H1 (cell line): ENCODE results near the gene ZNF521. TPM values are rescaled to one million over a fixed set of nuclear protein-coding genes. Genes with fewer than 3 reads are reported as not detected.

Experiments
- CTCF ChIA-PET: fragments of 300-600 bp; sonication (Branson Sonifier 250); formaldehyde crosslinking; loops from one replicate; lab custom pipeline; 2021; ENCODE audit not compliant: partially characterized antibody; lab: Charles Lee
- POLR2A ChIA-PET: fragments of 300-600 bp; sonication (Branson Sonifier 250); formaldehyde crosslinking; loops from one replicate; lab custom pipeline; 2021; ENCODE audit warnings: inconsistent platforms; ENCODE audit not compliant: partially characterized antibody; lab: Charles Lee
- DNase-seq, 2 experiments: peaks; one replicate each; pipeline versions ENCODE4 v3.0.0 to v3.0.0-alpha.2; 2010 to 2022; ENCODE audit warnings: low spot score in 2 of 2, low read depth in 1 of 2, mixed read lengths in 1 of 2
- FAIRE-seq: peaks from 2 replicates; lab custom pipeline; 2011; peaks lifted over from hg19 to GRCh38; lab: Jason Lieb, UNC
- H2AFZ ChIP-seq: 2 replicates; pipeline ENCODE4 v1.8.1; 2012; ENCODE audit warnings: low read length, inconsistent platforms
- H2AK5ac ChIP-seq: 2 replicates; pipeline ENCODE4 v1.6.1; 2013; ENCODE audit warnings: low read depth, low read length
- H2BK120ac ChIP-seq: replicated peaks from 2 replicates; pipeline ENCODE3; 2013; ENCODE audit warnings: low read depth, low read length, inconsistent platforms
- H2BK12ac ChIP-seq: 2 replicates; pipeline ENCODE4 v1.6.1; 2013; ENCODE audit warnings: low read depth, low read length
- H2BK15ac ChIP-seq: 2 replicates; pipeline ENCODE4 v1.6.1; 2013; ENCODE audit warnings: low read length
- H2BK20ac ChIP-seq: 2 replicates; pipeline ENCODE4 v1.6.1; 2013; ENCODE audit warnings: low read length
- H2BK5ac ChIP-seq: 2 replicates; pipeline ENCODE4 v1.6.1; 2013; ENCODE audit warnings: low read depth, low read length
- H3K14ac ChIP-seq: 2 replicates; pipeline ENCODE4 v1.6.1; 2013; ENCODE audit warnings: inconsistent platforms; ENCODE audit not compliant: insufficient read length
- H3K18ac ChIP-seq: 2 replicates; pipeline ENCODE4 v1.6.1; 2013; ENCODE audit warnings: low read length; ENCODE audit errors: extremely low read depth
- H3K23ac ChIP-seq: 2 replicates; pipeline ENCODE4 v1.6.1; 2013; ENCODE audit warnings: inconsistent platforms; ENCODE audit not compliant: insufficient read length
- H3K23me2 ChIP-seq: 2 replicates; pipeline ENCODE4 v1.6.1; 2013; ENCODE audit warnings: low read depth, low read length
- H3K27ac ChIP-seq: 2 replicates; pipeline ENCODE4 v1.6.1; 2011; ENCODE audit warnings: low read depth, low read length, inconsistent platforms
- H3K27me3 ChIP-seq, 4 experiments: replicated peaks in 1 of 4; 1 replicate in 1 of 4; 2 replicates in 3 of 4; pipeline versions ENCODE4 v1.6.1 to v1.8.1; 2011 to 2013; ENCODE audit warnings: low read length in 3 of 4, mild to moderate bottlenecking in 3 of 4, inconsistent platforms in 2 of 4, mixed read lengths in 2 of 4, moderate library complexity in 1 of 4; ENCODE audit not compliant: control insufficient read depth in 3 of 4, insufficient read depth in 3 of 4; ENCODE audit errors: extremely low read depth in 1 of 4
- H3K36me3 ChIP-seq, 4 experiments: 2 replicates each; pipeline versions ENCODE4 v1.6.1 to v1.8.1; 2011 to 2013; ENCODE audit warnings: mild to moderate bottlenecking in 4 of 4, low read length in 3 of 4, moderate library complexity in 2 of 4, control low read depth in 1 of 4, inconsistent platforms in 1 of 4; ENCODE audit not compliant: insufficient read depth in 4 of 4, control insufficient read depth in 2 of 4
- H3K4ac ChIP-seq: replicated peaks from 2 replicates; pipeline ENCODE3; 2013; ENCODE audit warnings: low read length, low read depth, mixed read lengths, inconsistent platforms; ENCODE audit not compliant: insufficient read length
- H3K4me1 ChIP-seq, 4 experiments: replicated peaks in 1 of 4; 1 replicate in 1 of 4; 2 replicates in 3 of 4; pipeline versions ENCODE4 v1.6.1 to v1.8.1; 2011 to 2013; ENCODE audit warnings: low read length in 3 of 4, inconsistent platforms in 2 of 4, mixed read lengths in 1 of 4; ENCODE audit not compliant: insufficient read depth in 4 of 4, control insufficient read depth in 3 of 4
- H3K4me2 ChIP-seq, 2 experiments: 2 replicates each; pipeline versions ENCODE4 v1.6.1 to v1.8.1; 2011 to 2013; ENCODE audit warnings: low read depth in 2 of 2, low read length in 2 of 2, control low read depth in 1 of 2, inconsistent platforms in 1 of 2, mild to moderate bottlenecking in 1 of 2; ENCODE audit not compliant: insufficient read depth in 1 of 2
- H3K4me3 ChIP-seq, 4 experiments: fragments of 200-600, 300-600 bp in 1 of 4; sonication (generic), shearing (Covaris generic), sonication (Bioruptor Twin) in 1 of 4; 2 replicates each; pipeline versions ENCODE4 v1.5.1 to v1.8.1; 2011 to 2016; ENCODE audit warnings: low read length in 4 of 4, low read depth in 3 of 4, control low read depth in 2 of 4, inconsistent platforms in 2 of 4, mild to moderate bottlenecking in 2 of 4, mixed read lengths in 1 of 4, moderate library complexity in 1 of 4; ENCODE audit not compliant: insufficient read depth in 2 of 4; ENCODE audit errors: extremely low read depth in 1 of 4
- H3K56ac ChIP-seq: replicated peaks from 2 replicates; pipeline ENCODE3; 2013; ENCODE audit warnings: low read depth, mild to moderate bottlenecking, mixed read lengths, low read length, inconsistent platforms; ENCODE audit not compliant: insufficient read length
- H3K79me1 ChIP-seq: 2 replicates; pipeline ENCODE4 v1.6.1; 2013; ENCODE audit warnings: low read depth, low read length, control low read depth
- H3K79me2 ChIP-seq, 2 experiments: 2 replicates each; pipeline versions ENCODE4 v1.6.1 to v1.8.1; 2012 to 2013; ENCODE audit warnings: low read length in 2 of 2, mild to moderate bottlenecking in 2 of 2, inconsistent platforms in 1 of 2; ENCODE audit not compliant: insufficient read depth in 2 of 2, control insufficient read depth in 1 of 2
- H3K9ac ChIP-seq, 4 experiments: replicated peaks in 1 of 4; 1 replicate in 1 of 4; 2 replicates in 3 of 4; pipeline versions ENCODE4 v1.6.1 to v1.8.1; 2011 to 2013; ENCODE audit warnings: low read depth in 3 of 4, low read length in 3 of 4, control low read depth in 2 of 4, mild to moderate bottlenecking in 2 of 4, moderate library complexity in 2 of 4, inconsistent platforms in 1 of 4; ENCODE audit errors: extremely low read depth in 1 of 4
- H3K9me3 ChIP-seq, 2 experiments: 2 replicates each; pipeline versions ENCODE4 v1.6.1 to v1.8.1; 2012 to 2013; ENCODE audit warnings: mild to moderate bottlenecking in 2 of 2, moderate library complexity in 2 of 2, control low read depth in 1 of 2, inconsistent platforms in 1 of 2, low read depth in 1 of 2, low read length in 1 of 2, mixed read lengths in 1 of 2; ENCODE audit not compliant: insufficient read depth in 2 of 2
- H4K20me1 ChIP-seq, 2 experiments: replicated peaks in 1 of 2; 2 replicates each; pipeline versions ENCODE3 to v1.8.1; 2011 to 2013; ENCODE audit warnings: inconsistent platforms in 2 of 2, low read length in 2 of 2, mild to moderate bottlenecking in 1 of 2; ENCODE audit not compliant: insufficient read depth in 2 of 2, control insufficient read depth in 1 of 2
- H4K5ac ChIP-seq: 2 replicates; pipeline ENCODE4 v1.6.1; 2013; ENCODE audit warnings: low read length, low read depth, mixed read lengths, inconsistent platforms; ENCODE audit not compliant: insufficient read length
- H4K8ac ChIP-seq: 2 replicates; pipeline ENCODE4 v1.8.0; 2013; ENCODE audit warnings: mild to moderate bottlenecking, moderate library complexity, low read length, inconsistent platforms; ENCODE audit not compliant: insufficient read depth; ENCODE audit errors: extremely low read depth
- H4K91ac ChIP-seq: replicated peaks from 2 replicates; pipeline ENCODE3; 2013; ENCODE audit warnings: low read length, mixed read lengths, inconsistent platforms; ENCODE audit not compliant: insufficient read length
- CHD1 ChIP-seq: IDR thresholded peaks from 2 replicates; pipeline ENCODE4 v1.6.1; 2012; ENCODE audit warnings: low read depth, low read length, improper control_type of control experiment
- EP300 ChIP-seq, 2 experiments: IDR thresholded peaks; 1 replicate in 1 of 2; 2 replicates in 1 of 2; pipeline ENCODE4 v1.6.1; 2011 to 2012; ENCODE audit warnings: low read depth in 2 of 2, low read length in 2 of 2, mild to moderate bottlenecking in 2 of 2, borderline replicate concordance in 1 of 2, inconsistent platforms in 1 of 2, moderate library complexity in 1 of 2
- MAFK ChIP-seq: IDR thresholded peaks from 2 replicates; pipeline ENCODE4 v1.6.1; 2012; ENCODE audit warnings: low read depth, mild to moderate bottlenecking, improper control_type of control experiment, low read length
- POLR2AphosphoS5 ChIP-seq: IDR thresholded peaks from 2 replicates; pipeline ENCODE4 v1.6.1; 2011; ENCODE audit warnings: low read depth, low read length
- RFX5 ChIP-seq: IDR thresholded peaks from 2 replicates; pipeline ENCODE4 v1.6.1; 2011; ENCODE audit warnings: low read depth, low read length, improper control_type of control experiment, borderline replicate concordance
- WGBS, 2 experiments: shearing (Covaris generic) in 1 of 2; methylation state at CpG; one replicate each; pipeline versions ENCODE4 v1.1.6 to v1.1.7; 2013 to 2015; ENCODE audit warnings: low lambda C conversion rate in 2 of 2, mixed read lengths in 2 of 2, inconsistent platforms in 1 of 2, low coverage in 1 of 2, missing lambda C conversion rate in 1 of 2; ENCODE audit not compliant: insufficient replicate concordance in 2 of 2, insufficient coverage in 1 of 2, insufficient read length in 1 of 2; ENCODE audit errors: extremely low coverage in 1 of 2, missing lambda C conversion rate in 1 of 2; 5-methylcytosine and 5-hydroxymethylcytosine counted together
- polyA plus RNA-seq, 7 experiments: library from polyadenylated mRNA; depleted of rRNA in 3 of 7; stranded (reverse) in 5 of 7; unstranded in 2 of 7; fragments of >200 nt in 5 of 7; fragments of 200-250 nt in 2 of 7; gene quantifications; 1 replicate in 5 of 7; 2 replicates in 1 of 7; 4 replicates in 1 of 7; pipeline versions ENCODE4 v1.2.1 to v1.2.3, GENCODE V29; 2011 to 2013; ENCODE audit warnings: missing spikeins in 2 of 7, mixed read lengths in 2 of 7
- total RNA-seq: library from RNA; stranded (reverse); fragmentation: NEBNext Ultra II Directional; extraction: Animal tissue kit (Norgen Biotek cat#: 25700); gene quantifications from 2 replicates; pipeline ENCODE4 v1.2.1, GENCODE V29; 2021

The ZNF521 gene
- total and polyA plus RNA-seq, 2 of the 8 experiments (the other 6 are each of a cell fraction or from before 2014, with no cell fraction given) = 9.5 to 15.8 TPM

GRCh38 chr18:25298853-25299274 is 53.1 kb downstream of the ZNF521 start:
- no peak overlapping the region for H2BK15ac ChIP-seq
- H3K4me1 ChIP-seq = no peaks in the 10 kb centered on the region
- no peak overlapping the region for H2BK5ac ChIP-seq
- no peak overlapping the region for H4K91ac ChIP-seq
- peaks cover 0 to 2% of the 10 kb centered on the region in 2 experiments for H4K20me1 ChIP-seq
- H2BK120ac ChIP-seq = no peak overlapping the region
- no peaks in the 10 kb centered on the region for H3K79me2 ChIP-seq
- no peak overlapping the region for H3K18ac ChIP-seq
- no peak overlapping the region for H3K56ac ChIP-seq
- H3K23ac ChIP-seq = no peak overlapping the region
- no peak overlapping the region for H2BK12ac ChIP-seq
- H3K14ac ChIP-seq = no peak overlapping the region
- H3K36me3 ChIP-seq = no peaks in the 10 kb centered on the region
- H3K4ac ChIP-seq = no peak overlapping the region
- H3K27me3 ChIP-seq = no peaks in the 10 kb centered on the region
- H3K9me3 ChIP-seq = no peaks in the 10 kb centered on the region
- FAIRE-seq (no peak), DNase-seq (no peak)
- H2AFZ ChIP-seq = no peak overlapping the region
- POLR2A ChIA-PET = interaction anchor here (0.6 kb wide), 1 partner anchor 17 kb away, joined by 3 read pairs; no protein-coding TSS in a partner anchor
- H2AK5ac ChIP-seq = no peak overlapping the region
- no peaks in the 10 kb centered on the region; the same call in 1 of the 2 replicates for H3K23me2 ChIP-seq
- no peak overlapping the region for H2BK20ac ChIP-seq
- no peak overlapping the region for H3K27ac ChIP-seq
- H3K9ac ChIP-seq = no peak overlapping the region
- no peak overlapping the region for H4K8ac ChIP-seq
- peaks cover 3% of the 10 kb centered on the region; the same call in 1 of the 2 replicates for H3K79me1 ChIP-seq
- no peak overlapping the region for H3K4me3 ChIP-seq
- 88% methylated on average over 4 of the region's 4 CpGs; no CpG with 5 or more reads in 1 of the 2 experiments for WGBS, 2 experiments
- no peak overlapping the region for H3K4me2 ChIP-seq
- TF ChIP-seq CHD1 (no peak), MAFK (no peak), POLR2AphosphoS5 (no peak), EP300 (IDR thresholded peaks at IDR 0.05; ENCODE audit: borderline replicate concordance in 1 of 2, low read depth in 2 of 2, low read length in 2 of 2) (no peak), RFX5 (no peak)
- H4K5ac ChIP-seq = no peak overlapping the region
- CTCF ChIA-PET = interaction anchor here (0.6 kb wide), 1 partner anchor 797 kb away, joined by 3 read pairs; no protein-coding TSS in a partner anchor
